ENCODE results near the gene TATDN2.

The TATDN2 gene

GRCh38 chr3:10248184-10248983, at the start of gene TATDN2:
TSS of gene TATDN2 (plus strand) at chr3:10248459. CDS start at chr3:10249201, 742 bp downstream.
- peak; percentile 65 for DNase-seq (ENCODE audit: low read depth)

- DNase-seq (ENCODE audit: low read depth) = no peak
These were observed 49.3 kb upstream of the TATDN2 start for GRCh38 chr3:10198761-10199649.

- DNase-seq (ENCODE audit: low read depth) = no peak
These were observed 43.3 kb upstream of the TATDN2 start for GRCh38 chr3:10204921-10205320.

GRCh38 chr3:10205451-10206165, 42.7 kb upstream of the TATDN2 start:
- DNase-seq (ENCODE audit: low read depth) = peak; percentile 87

GRCh38 chr3:10206166-10206511, 42.1 kb upstream of the TATDN2 start:
- no peak for DNase-seq (ENCODE audit: low read depth)

- DNase-seq (ENCODE audit: low read depth) = no peak
These were observed 35.0 kb upstream of the TATDN2 start for GRCh38 chr3:10213156-10213792.

- no peak for DNase-seq (ENCODE audit: low read depth)
These were observed 32.5 kb upstream of the TATDN2 start for GRCh38 chr3:10215578-10216368.

- no peak for DNase-seq (ENCODE audit: low read depth)
These were observed 30.9 kb upstream of the TATDN2 start for GRCh38 chr3:10217359-10217758.

- DNase-seq (ENCODE audit: low read depth) = no peak
These were observed 28.5 kb upstream of the TATDN2 start for GRCh38 chr3:10219737-10220136.

GRCh38 chr3:10223676-10224639, 24.3 kb upstream of the TATDN2 start:
- DNase-seq (ENCODE audit: low read depth) = no peak

- no peak for DNase-seq (ENCODE audit: low read depth)
These were observed 23.2 kb upstream of the TATDN2 start for GRCh38 chr3:10224794-10225665.

- DNase-seq (ENCODE audit: low read depth) = no peak
These were observed 22.0 kb upstream of the TATDN2 start for GRCh38 chr3:10226293-10226692.

- DNase-seq (ENCODE audit: low read depth) = no peak
These were observed 19.9 kb upstream of the TATDN2 start for GRCh38 chr3:10228248-10228950.

- DNase-seq (ENCODE audit: low read depth) = no peak
These were observed 18.7 kb upstream of the TATDN2 start for GRCh38 chr3:10229576-10229975.

- no peak for DNase-seq (ENCODE audit: low read depth)
These were observed 16.1 kb upstream of the TATDN2 start for GRCh38 chr3:10232137-10232536.

- no peak for DNase-seq (ENCODE audit: low read depth)
These were observed 14.3 kb upstream of the TATDN2 start for GRCh38 chr3:10233988-10234387.

- no peak for DNase-seq (ENCODE audit: low read depth)
These were observed 13.6 kb upstream of the TATDN2 start for GRCh38 chr3:10234526-10235230.

- no peak for DNase-seq (ENCODE audit: low read depth)
These were observed 12.7 kb upstream of the TATDN2 start for GRCh38 chr3:10235551-10235950.

All from GM04503 (cell line).